ENCODE results near the gene ZNF423.
A peak's percentile ranks its signal among the peaks of the same experiment; 100 is the strongest.

The ZNF423 gene

GRCh38 chr16:49622421-49623402 lies 233.2 kb downstream of the ZNF423 start:
- DNase-seq (ENCODE audit: low spot score), result no peak

GRCh38 chr16:49622084-49622390 lies 233.9 kb downstream of the ZNF423 start:
- DNase-seq (ENCODE audit: low spot score), result no peak

GRCh38 chr16:49621241-49622083 lies 234.4 kb downstream of the ZNF423 start:
- peak; percentile 70 for DNase-seq (ENCODE audit: low spot score)

- DNase-seq (ENCODE audit: low spot score), result peak; percentile 70
Measured at GRCh38 chr16:49620869-49621240, 235.1 kb downstream of the ZNF423 start.

GRCh38 chr16:49620158-49620868 lies 235.6 kb downstream of the ZNF423 start:
- peak; percentile 94 for DNase-seq (ENCODE audit: low spot score)

- DNase-seq (ENCODE audit: low spot score), result no peak
Measured at GRCh38 chr16:49619811-49620157, 236.1 kb downstream of the ZNF423 start.

GRCh38 chr16:49618955-49619354 lies 237.0 kb downstream of the ZNF423 start:
- DNase-seq (ENCODE audit: low spot score), result no peak

- DNase-seq (ENCODE audit: low spot score), result no peak
Measured at GRCh38 chr16:49617710-49618330, 238.1 kb downstream of the ZNF423 start.

- DNase-seq (ENCODE audit: low spot score), result no peak
Measured at GRCh38 chr16:49617016-49617629, 238.8 kb downstream of the ZNF423 start.

- DNase-seq (ENCODE audit: low spot score), result no peak
Measured at GRCh38 chr16:49615576-49615975, 240.3 kb downstream of the ZNF423 start.

GRCh38 chr16:49610983-49611382 lies 244.9 kb downstream of the ZNF423 start:
- no peak for DNase-seq (ENCODE audit: low spot score)

- DNase-seq (ENCODE audit: low spot score), result peak; percentile 47
Measured at GRCh38 chr16:49608779-49609178, 247.1 kb downstream of the ZNF423 start.

GRCh38 chr16:49608098-49608497 lies 247.8 kb downstream of the ZNF423 start:
- DNase-seq (ENCODE audit: low spot score), result no peak

GRCh38 chr16:49605536-49606254 lies 250.2 kb downstream of the ZNF423 start:
- no peak for DNase-seq (ENCODE audit: low spot score)

- DNase-seq (ENCODE audit: low spot score), result no peak
Measured at GRCh38 chr16:49604602-49605001, 251.3 kb downstream of the ZNF423 start.

GRCh38 chr16:49603956-49604355 lies 252.0 kb downstream of the ZNF423 start:
- DNase-seq (ENCODE audit: low spot score), result no peak

- no peak for DNase-seq (ENCODE audit: low spot score)
Measured at GRCh38 chr16:49602976-49603310, 253.0 kb downstream of the ZNF423 start.

- no peak for DNase-seq (ENCODE audit: low spot score)
Measured at GRCh38 chr16:49602201-49602975, 253.5 kb downstream of the ZNF423 start.

GRCh38 chr16:49601576-49601975 lies 254.3 kb downstream of the ZNF423 start:
- no peak for DNase-seq (ENCODE audit: low spot score)

- no peak for DNase-seq (ENCODE audit: low spot score)
Measured at GRCh38 chr16:49600976-49601375, 254.9 kb downstream of the ZNF423 start.
